ENCODE data around the gene CAPZA2.
"Not testable (repeated sequence)": the region's sequence is repeated elsewhere in the genome, so short reads cannot be mapped to it uniquely, and the experiment has no call there.

Gene CAPZA2

DNA sequence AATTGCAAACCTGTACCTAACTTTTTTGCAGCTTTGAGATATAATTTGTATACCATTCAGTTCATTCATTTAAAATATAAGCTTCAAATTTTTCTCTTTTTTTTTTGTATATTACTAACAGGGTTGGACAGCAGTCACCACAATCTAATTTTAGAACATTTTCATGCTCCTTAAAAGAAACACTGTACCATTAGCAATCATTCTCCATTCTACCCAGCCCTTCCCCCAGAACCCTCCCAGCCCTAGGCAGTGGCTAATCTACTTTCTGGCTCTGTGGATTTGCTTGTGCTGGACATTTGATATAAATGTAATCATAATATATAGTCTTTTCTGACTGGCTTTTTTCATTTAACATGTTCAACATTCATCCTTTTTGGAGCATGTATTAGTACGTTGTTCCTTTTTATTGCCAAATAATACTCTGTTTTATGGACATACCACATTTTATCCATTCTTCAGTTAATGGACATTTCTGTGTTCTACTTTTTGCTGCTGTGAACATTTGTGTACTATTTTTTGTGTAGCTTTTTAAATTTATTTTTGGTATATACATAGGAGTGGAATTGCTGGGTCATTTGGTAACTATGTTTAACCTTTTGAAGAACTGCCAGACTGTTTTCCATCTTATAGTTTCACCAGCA is 50.0 kb downstream of the CAPZA2 start:
- DNase-seq (ENCODE audit: low read depth in 2 of 3, low spot score in 1 of 3): no peak

DNA sequence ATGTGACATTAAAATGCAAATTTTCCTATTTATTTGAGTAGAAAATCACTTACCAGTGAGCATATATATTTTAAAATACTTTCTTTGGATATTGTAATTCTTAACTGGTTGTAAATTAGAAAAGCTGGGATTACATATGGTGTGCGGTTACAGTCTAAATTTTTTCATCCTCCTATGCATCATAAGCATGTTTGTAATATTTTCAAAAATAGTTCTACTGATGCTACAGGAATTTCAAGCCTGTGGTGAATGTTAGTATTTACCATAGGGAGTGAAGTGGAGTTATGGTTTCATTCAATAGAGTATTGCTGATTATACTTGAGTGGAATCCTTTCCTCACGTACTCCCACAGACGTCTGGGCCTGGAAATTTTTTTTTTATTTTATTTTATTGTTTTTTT is 56.3 kb downstream of the CAPZA2 start:
- DNase-seq (ENCODE audit: low read depth in 2 of 3, low spot score in 1 of 3): no peak

DNA sequence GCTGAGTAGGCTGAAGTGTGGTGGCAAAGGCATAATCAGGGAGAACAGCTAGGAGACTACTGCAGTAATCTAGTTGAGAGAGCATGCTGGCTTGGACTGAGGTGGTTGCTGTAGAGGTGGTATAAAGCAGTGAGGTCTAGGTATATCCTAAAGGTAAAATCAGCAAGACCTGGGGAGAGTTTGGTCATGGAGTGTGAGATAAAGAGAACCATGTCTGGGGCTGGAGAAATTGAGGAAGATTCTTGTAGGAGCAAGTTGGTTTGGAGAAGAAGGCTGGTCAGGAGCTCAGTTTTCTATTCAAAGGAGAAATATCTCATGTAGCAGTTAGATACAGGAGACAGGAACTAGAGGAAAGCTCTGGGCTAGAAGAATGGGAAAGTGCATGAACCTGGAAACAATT is 58.0 kb downstream of the CAPZA2 start:
- no peak for DNase-seq (ENCODE audit: low read depth in 2 of 3, low spot score in 1 of 3)

DNA sequence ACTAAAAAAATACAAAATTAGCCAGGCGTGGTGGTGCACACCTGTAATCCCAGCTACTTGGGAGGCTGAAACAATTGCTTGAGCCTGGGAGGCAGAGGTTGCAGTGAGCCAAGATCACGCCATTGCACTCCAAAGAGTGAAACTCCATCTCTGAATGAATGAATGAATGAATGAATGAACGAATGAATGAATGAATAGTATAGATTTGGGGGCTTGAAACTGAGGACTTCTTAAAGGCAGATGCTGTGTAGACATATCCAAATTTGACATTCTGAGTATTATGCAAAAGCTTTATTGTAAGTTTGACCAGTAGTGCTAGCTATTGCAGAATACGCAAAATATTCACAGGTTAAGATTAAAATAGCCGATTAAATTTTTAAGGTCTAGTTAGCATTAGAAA is 60.2 kb downstream of the CAPZA2 start:
- no peak for DNase-seq (ENCODE audit: low read depth in 2 of 3, low spot score in 1 of 3)

DNA sequence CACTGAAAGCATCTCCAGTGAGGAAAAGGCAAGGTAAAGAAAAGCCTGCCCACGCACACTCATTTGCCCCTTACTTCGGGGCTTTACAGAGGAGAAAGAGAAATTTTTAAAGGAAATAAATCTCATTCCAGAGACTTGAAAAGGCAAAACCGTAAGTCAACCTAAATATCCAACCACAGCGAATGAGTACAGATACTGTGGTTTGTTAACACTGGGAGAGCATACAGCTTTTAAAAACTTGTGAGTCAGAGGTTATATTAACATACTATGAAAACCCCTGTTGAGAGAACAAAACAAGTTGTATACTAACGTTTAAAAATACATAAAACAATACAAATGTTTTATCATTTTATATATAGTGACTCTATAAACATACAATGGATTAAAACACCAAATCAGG is 62.4 kb downstream of the CAPZA2 start:
- no peak for DNase-seq (ENCODE audit: low read depth in 2 of 3, low spot score in 1 of 3)

DNA sequence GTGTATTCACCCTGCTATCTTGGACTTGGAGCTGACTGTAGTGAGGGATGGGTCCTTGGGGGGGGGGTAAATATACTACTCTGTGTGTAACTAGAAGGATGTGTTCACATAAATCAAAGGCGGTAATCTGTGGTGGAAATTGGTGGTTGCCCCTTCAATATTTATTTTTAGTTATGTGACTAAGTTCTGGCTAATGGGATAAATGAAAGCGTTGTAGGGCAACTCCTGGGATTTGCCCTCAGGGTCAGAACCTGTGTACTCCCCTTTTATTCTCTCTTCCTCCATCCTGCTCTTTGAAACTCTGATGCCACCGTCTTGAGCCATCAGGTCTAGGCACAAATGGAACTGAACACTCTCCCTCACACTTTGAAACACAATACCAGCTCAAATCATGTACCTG is 66.6 kb downstream of the CAPZA2 start:
- DNase-seq (ENCODE audit: low read depth in 2 of 3, low spot score in 1 of 3): no peak

DNA sequence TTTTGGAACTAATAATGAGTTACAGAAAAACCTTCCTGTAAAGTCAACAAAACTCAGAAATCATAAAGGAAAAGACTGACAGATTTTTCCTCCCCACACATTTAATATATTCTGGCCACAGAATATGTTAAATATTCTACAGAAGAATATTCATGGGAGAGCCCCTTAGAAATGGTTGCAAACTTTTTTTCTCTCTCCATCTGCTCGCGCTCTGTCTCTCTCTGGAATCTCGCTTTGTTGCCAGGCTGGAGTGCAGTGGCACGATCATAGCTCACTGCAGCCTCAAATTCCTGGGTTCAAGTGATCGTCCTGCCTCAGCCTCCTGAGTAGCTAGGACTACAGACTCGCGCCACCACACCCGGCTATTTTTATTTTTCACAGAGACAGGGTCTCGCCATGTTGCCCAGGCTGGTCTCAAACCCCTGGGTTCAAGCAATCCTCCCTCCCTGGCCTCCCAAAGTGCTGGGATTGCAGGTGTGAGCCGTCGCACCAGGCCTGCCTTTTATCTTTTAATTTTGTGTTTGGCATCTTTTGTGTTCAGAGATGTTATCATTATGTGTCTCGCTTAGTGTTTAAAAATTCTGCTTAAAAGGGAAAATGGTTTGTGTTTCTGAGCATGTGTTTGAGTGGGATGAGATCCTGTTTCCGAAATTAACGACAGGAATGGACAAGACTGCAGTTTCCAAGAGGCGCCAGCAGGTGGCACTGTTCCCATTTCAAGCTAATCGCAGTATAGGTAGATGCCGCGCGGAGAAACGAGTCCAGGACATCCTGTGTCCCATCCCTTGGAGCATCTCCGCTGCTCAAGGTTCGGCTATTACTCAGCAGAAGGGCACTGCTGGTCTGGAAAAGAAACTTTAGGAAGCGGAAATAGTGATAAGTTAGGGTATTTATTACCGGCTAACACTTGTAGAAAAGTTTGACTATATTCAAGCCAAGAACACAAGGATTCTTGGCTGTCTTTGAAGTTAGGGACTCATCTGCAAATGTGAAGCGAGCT is 67.8 kb downstream of the CAPZA2 start:
- peak; percentile 61 to 70 (median 66) for DNase-seq (ENCODE audit: low read depth in 2 of 3, low spot score in 1 of 3)

DNA sequence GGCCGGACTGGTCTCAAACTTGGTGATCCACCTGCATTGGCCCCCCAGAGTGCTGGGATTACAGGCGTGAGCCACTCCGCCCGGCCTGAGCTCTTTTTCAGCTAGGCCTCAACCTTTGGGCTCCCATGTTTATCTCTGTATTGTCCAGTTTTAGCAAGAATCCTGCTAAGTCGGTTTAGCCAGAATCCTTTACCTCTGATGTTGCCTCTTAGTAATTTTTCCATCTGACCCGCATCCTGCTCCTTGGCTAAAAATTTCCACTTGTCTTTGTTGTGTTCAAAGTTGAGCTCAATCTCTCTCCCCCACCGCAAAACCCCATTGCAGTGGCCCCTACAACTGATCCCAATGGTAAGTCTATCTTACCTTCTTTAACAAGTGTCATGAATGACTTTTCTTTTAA is 70.2 kb downstream of the CAPZA2 start:
- DNase-seq (ENCODE audit: low read depth in 2 of 3, low spot score in 1 of 3): no peak

DNA sequence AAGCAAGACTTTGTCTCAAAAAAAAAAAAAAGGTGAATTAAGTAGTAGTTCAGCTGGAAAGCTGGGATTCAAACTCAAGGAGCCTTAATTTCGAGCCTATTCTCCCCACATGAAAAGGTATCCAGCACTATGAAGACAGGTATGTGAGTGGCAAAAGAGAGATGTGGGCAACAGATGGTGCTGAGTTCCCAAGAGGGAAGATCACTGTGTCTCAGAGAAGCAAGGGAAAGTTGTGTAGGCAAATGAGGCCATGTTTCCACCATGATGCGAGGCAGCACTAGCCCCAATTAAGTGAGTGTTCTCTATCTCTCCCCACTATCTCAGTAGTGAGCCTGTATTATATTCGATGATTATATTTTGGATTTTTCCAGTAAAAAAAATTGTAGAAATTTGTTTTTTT is 71.1 kb downstream of the CAPZA2 start:
- no peak for DNase-seq (ENCODE audit: low read depth in 2 of 3, low spot score in 1 of 3)

DNA sequence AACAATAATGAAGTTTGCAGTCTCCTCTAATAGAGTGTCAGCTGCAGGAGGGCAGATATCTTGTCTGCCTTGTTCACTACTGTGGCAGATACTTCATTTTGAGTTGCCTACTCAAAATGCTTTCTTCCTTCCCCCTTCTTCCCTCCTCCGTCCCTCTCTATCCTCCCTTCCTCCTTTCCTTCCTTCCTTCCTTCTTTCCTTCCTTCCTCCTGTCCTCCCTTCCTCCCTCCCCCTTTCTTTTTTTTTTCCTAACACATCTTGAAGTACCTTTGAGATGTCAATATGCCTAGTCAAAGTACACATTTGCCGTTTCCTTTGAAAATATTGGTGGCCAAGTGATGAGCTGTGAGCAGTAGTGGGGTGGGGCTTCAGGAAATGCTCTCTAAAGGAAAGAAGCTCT is 72.2 kb downstream of the CAPZA2 start:
- no peak for DNase-seq (ENCODE audit: low read depth in 2 of 3, low spot score in 1 of 3)

DNA sequence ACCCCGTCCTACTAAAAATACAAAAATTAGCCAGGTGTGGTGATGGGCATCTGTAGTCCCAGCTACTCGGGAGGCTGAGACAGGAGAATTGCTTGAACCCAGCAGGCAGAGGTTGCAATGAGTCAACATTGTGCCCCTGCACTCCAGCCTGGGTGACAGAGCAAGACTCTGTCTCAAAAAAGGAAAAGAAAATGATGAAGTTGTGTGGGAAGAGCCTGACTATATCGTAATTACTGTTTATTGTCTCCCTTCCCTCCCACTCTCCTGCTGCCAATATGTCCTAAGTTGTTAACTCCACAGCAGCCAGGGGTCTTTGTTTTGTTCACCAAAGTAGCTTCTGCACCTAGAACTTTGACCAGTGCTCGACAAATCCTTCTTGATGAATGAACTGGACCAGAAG is 74.5 kb downstream of the CAPZA2 start:
- DNase-seq (ENCODE audit: low read depth in 2 of 3, low spot score in 1 of 3): not testable (repeated sequence)

DNA sequence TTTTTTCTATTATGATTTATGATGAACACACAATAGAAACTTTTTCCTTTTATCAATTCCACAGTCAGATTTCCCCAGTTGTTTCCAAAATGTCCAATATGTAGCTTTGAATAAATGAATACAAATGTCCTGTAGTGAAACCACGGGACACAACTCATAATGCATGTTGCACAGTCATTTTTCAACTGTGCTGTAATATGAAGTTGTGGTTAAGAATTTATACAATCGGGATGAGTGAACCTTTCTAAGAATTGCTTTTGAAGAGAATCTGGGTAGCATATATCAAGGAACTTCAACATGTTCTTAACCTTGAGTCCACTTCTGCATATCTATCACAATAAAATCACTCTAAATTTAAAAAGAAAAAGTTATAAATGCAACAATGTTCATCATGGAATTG is 76.3 kb downstream of the CAPZA2 start:
- no peak for DNase-seq (ENCODE audit: low read depth in 2 of 3, low spot score in 1 of 3)

DNA sequence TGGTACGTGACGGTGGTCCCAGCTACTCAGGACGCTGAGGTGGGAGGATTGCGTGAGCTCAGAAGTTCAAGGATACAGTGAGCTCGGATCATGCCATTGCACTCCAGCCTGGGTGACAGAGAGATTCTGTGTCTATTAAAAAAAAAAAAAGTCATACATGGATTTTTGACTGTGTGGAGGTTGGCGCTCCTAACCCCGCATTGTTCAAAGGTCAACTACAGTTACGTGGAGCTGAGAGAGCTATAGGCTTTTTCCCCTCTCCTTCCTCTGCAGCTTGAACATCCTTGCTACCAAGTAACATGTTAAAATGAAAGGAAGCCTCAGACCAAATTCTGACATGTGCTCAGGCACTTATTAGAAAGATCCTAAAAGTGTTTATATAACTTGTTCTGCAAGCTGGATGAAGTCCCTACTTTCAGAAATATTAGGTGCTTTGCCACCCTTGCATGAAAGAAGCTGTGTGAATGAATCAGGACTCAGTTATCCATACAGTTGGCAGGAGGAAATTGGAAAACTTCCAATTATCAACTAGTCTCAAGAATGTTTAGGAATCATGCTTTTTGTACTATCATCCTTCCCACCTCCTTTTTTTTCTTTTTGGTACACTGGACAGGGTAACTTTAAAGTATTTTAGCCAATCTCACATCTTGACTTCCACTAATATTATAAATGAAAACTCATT is 78.4 kb downstream of the CAPZA2 start:
- no peak for DNase-seq (ENCODE audit: low read depth in 2 of 3, low spot score in 1 of 3)

DNA sequence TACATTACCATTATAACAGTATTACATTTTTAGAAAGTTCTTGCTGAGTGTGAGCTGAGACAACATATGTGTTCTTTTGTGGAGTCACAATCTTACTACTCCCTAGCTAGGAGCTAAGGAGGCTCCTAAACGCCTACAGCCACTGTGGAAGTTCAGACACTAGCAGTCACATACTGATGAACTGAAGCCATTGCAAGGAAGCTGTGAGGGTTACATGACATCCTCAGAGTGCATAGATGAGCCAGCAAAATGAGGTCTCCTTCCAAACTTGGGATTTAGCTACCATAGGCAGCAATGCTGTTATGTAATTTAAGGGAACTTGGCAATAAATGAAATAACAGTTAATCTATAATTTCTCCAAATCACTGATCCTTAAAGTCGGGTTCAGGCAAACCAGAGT is 80.1 kb downstream of the CAPZA2 start:
- DNase-seq (ENCODE audit: low read depth in 2 of 3, low spot score in 1 of 3): no peak

DNA sequence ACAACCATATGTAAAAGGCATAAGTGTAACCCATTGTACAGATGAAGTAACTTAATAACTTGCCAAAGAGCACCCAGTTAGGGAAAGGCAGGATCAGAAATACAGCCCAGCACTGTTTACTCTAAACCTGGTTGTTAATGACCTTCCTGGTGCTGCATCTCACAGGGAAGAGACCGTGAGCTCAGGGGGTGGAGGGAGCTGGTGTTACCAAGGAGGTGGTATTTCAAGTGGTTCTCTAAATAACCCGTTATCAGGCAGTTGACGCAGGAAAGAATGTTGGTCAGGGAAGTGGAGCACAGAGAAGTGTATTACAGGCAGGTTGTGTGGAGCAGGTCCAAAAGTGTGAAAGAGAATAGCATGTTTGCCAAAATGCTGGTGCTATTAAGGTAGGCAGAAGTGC is 86.5 kb downstream of the CAPZA2 start:
- DNase-seq (ENCODE audit: low read depth in 2 of 3, low spot score in 1 of 3): no peak

DNA sequence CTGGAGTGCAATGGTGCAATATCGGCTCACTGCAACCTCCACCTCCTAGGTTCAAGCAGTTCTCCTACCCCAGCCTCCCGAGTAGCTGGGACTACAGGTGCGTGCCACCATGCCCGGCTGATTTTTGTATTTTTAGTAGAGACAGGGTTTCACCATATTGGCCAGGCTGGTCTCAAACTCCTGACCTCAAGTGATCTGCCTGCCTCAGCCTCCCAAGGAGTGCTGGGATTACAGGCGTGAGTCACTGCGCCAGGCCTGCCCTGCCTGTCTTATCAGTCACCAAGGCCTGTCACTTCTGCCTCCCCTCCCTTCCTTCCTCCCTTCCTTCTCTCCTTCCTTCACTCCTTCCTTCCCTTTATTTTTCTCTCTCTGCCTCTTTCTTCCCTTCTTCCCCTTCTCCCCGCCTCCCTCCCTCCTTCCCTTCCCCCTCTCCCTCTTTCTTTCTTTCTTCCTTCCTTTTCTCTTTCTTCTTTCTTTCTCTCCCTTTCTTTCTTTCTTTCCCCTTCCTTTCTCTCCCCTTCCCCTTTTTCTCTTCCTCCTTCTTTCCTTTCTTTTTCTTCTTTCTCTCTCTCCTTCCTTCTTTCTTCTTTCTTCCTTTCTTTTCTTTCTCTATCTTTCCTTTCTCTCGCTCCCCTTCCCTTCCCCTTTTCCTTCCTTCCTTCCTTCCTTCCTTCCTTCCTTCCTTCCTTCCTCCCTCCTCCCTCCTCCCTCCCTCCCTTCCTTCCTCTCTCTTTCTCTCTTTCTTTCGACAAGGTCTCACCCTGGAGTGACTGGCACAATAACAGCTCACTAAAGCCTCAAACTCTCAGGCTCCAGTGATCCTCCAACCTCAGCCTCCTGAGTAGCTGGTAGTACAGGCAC is 87.8 kb downstream of the CAPZA2 start:
- DNase-seq (ENCODE audit: low read depth in 2 of 3, low spot score in 1 of 3): no peak

DNA sequence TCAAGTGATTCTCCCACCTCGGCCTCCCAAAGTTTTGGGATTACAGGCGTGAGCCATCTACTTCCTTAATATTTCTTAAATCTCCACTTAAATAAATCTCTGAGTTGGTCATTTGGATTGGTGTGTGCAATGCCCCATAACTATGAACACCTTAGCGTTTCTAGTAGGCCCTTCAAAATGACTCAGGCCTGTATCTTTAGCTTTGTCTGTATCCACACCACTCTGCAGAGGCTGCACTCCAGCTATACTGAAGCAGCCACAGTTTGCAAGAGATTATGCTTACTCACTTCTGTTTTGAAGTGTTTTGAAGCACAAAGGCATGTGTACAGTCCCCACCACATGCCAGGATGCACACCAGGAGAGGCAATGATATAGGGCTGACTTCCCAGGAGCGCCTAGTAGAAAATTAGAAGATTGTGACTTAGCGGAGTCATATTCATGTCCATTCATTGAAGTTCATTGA is 88.5 kb downstream of the CAPZA2 start:
- DNase-seq (ENCODE audit: low read depth in 2 of 3, low spot score in 1 of 3): no peak

DNA sequence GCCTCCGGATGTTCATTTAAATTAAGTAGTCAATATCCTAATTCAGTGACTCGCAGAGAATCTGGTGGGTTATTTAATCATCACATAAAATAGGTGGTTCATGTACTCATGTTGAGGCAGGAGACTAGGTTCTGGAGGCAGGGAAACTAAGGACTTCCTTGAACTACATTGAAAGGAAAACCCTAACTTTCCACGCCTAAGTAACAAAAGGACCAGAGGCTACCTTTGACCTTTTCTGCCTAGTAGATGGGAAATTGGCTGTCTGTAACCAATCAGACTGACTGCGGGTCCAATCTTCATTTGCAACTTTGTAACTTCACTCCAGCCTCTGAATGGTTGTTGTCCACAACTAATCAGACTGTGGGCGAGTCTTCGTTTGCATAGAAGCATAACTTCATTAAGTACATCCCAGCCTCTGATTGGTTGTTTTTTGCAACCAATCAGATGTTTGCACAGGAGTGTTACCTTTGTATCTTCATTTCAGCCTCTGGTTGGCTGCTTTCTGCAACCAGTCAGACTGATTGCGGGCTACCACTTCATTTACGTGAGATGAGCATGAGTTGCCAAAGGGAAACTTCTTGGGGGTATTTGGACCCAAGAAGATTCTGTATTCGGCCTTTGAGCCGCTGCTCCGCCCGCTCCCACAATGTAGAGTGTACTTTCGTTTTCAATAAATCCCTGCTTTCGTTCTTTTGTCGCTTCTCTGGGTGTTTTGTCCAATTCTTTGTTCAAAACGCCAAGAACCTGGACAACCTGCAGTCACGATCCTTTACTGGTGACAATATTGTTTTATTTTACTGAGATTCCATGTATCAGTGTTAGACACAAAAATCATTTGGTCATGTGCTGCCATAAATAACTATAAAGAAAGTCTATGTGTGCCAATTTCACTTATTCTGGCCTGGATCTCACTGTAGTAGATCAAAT is 89.2 kb downstream of the CAPZA2 start:
- no peak for DNase-seq (ENCODE audit: low read depth in 2 of 3, low spot score in 1 of 3)

DNA sequence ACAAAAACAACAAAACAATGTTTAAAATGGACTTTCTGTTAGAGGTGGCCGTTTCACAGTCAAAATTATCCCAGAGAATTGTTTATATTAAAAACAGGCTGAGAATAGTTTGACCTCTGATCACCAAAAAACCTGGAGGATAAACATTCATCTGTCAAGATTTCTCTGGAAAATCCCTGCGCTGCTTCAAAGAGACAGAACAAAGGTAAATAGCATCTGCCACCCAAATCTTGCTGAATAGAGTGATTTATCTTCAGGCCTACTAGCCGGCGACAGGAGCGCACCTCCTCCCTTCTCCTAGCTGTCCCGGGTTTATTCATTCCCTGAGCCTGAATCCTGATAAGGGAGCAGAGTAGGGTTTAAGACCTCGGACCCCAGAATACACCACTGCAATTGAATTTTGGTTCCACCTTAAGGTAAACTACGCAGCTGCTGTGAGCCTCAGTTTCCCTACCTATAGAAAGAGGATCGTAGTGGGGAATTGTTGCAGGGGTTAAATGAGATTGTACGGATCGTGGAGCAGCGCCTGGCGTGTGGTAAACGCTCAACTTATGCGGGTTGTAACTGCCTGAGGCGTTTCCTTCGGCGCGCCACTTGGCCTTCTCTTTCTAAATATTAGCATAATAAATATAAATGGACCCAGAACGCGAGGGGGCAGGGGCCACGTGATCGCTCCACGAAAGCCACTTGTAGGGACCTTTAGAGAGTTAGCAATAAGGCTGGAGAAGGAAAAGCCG is 90.4 kb downstream of the CAPZA2 start:
- no peak for DNase-seq (ENCODE audit: low read depth in 2 of 3, low spot score in 1 of 3)

Data from stimulated activated CD4-positive, alpha-beta T cell treated with anti-CD3 and anti-CD28 coated beads, Interleukin-12 subunit alpha, Interleukin-12 subunit beta, amount 100 ng/mL, for 48 hours (primary cell).